RCC 7860 (cell line): ENCODE measurements around the gene GPR55.
"Not testable (repeated sequence)": the region's sequence is repeated elsewhere in the genome, so short reads cannot be mapped to it uniquely, and the experiment has no call there.

Experiments
- DNase-seq: peaks from one replicate; pipeline ENCODE4 v3.0.0-alpha.2; 2015; ENCODE audit warnings: low spot score
- FAIRE-seq: peaks from 2 replicates; lab custom pipeline; 2012; peaks lifted over from hg19 to GRCh38; lab: Jason Lieb, UNC

Gene GPR55

GRCh38 chr2:230924470-230925341, at the start of gene GPR55:
TSS of gene GPR55 (minus strand) at chr2:230925242. CDS start at chr2:230910962, 14,280 bp downstream.
- no peak for FAIRE-seq
- no peak for DNase-seq

GRCh38 chr2:230974096-230974913, 49.3 kb upstream of the GPR55 start:
- peak; percentile 82 for FAIRE-seq
- DNase-seq = peak; percentile 83

GRCh38 chr2:230972046-230972445, 47.0 kb upstream of the GPR55 start:
- DNase-seq (no peak), FAIRE-seq (no peak)

- FAIRE-seq (no peak), DNase-seq (no peak)
Measured at GRCh38 chr2:230969659-230970015, 44.6 kb upstream of the GPR55 start.

GRCh38 chr2:230968921-230969658, 44.0 kb upstream of the GPR55 start:
- no peak for DNase-seq

GRCh38 chr2:230968314-230968713, 43.3 kb upstream of the GPR55 start:
- FAIRE-seq, DNase-seq: not testable (repeated sequence)

More at GRCh38 chr2:230968921-230969658, 44.0 kb upstream of the GPR55 start:
- FAIRE-seq = no peak

- no peak for FAIRE-seq
- DNase-seq = no peak
Measured at GRCh38 chr2:230967113-230967512, 42.1 kb upstream of the GPR55 start.

- no peak for FAIRE-seq
Measured at GRCh38 chr2:230964136-230964730, 39.2 kb upstream of the GPR55 start.

GRCh38 chr2:230961091-230961491, 36.0 kb upstream of the GPR55 start:
- DNase-seq (no peak), FAIRE-seq (no peak)

More at GRCh38 chr2:230964136-230964730, 39.2 kb upstream of the GPR55 start:
- DNase-seq = no peak

- no peak for FAIRE-seq
- DNase-seq = no peak
Measured at GRCh38 chr2:230960026-230960425, 35.0 kb upstream of the GPR55 start.

- DNase-seq = no peak
- no peak for FAIRE-seq
Measured at GRCh38 chr2:230958820-230959756, 34.0 kb upstream of the GPR55 start.

- no peak for DNase-seq
Measured at GRCh38 chr2:230957756-230958391, 32.8 kb upstream of the GPR55 start.

GRCh38 chr2:230956827-230957755, 32.0 kb upstream of the GPR55 start:
- DNase-seq (peak; percentile 13), FAIRE-seq (no peak)

More at GRCh38 chr2:230957756-230958391, 32.8 kb upstream of the GPR55 start:
- FAIRE-seq = peak; percentile 39

- no peak for DNase-seq
- FAIRE-seq = no peak
Measured at GRCh38 chr2:230955163-230955737, 30.2 kb upstream of the GPR55 start.

- no peak for FAIRE-seq
- DNase-seq = no peak
Measured at GRCh38 chr2:230954746-230955145, 29.7 kb upstream of the GPR55 start.

GRCh38 chr2:230953845-230954244, 28.8 kb upstream of the GPR55 start:
- FAIRE-seq (peak; percentile 82), DNase-seq (peak; percentile 82)

GRCh38 chr2:230952226-230952956, 27.3 kb upstream of the GPR55 start:
- FAIRE-seq (no peak), DNase-seq (no peak)
